GM18502 (cell line): ENCODE measurements around the gene FHL3.
A peak's percentile ranks its signal among the peaks of the same experiment; 100 is the strongest.
"Not testable (repeated sequence)": the region's sequence is repeated elsewhere in the genome, so short reads cannot be mapped to it uniquely, and the experiment has no call there.

Experiments used
- ATAC-seq: cut with Tn5 transposase; IDR thresholded peaks from one replicate; pipeline ENCODE4 v1.9.1; 2021; ENCODE audit warnings: mild to moderate bottlenecking; ENCODE audit not compliant: unreplicated experiment, poor library complexity

Gene FHL3

GRCh38 chr1:38037221-38037939, 32.1 kb upstream of the FHL3 start:
- no peak for ATAC-seq

DNA sequence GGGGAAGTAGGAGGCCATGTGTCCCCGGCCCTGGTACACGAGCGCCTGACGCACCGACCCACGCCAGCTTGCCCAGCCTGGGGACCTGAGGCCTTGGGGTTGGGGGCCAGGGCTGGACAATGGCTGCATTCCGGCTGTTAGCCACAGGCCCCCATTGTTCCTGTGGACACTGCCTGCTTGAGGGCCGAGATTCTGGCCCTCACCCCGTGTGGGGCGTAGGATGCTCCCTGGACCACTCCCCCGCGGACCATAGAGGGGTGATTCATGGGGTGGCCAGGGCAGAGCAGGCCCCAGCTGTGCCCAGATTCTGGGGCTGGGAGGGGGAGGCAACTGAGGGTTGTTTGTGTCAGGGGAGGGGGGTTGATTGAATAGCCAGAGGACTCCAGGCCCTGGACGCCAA, 29.6 kb upstream of the FHL3 start:
- ATAC-seq: no peak

DNA sequence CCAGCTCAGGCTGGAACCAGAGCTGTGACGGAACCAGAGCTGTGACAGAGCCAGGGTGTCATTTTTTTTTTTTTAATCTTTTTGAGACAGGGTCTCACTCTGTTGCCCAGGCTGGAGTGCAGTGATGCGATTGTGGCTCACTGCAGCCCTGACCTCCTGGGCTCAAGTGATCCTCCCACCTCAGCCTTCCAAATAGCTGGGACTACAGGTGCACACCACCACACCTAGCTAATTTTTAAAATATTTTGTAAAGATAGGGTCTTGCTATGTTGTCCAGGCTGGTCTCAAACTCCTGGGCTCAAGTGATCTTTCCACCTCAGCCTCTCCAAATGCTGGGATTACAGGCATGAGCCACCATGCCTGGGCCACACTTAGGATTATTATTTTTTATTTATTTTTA, 27.7 kb upstream of the FHL3 start:
- not testable (repeated sequence) for ATAC-seq

GRCh38 chr1:38031513-38031866, 26.2 kb upstream of the FHL3 start:
- ATAC-seq: no peak

DNA sequence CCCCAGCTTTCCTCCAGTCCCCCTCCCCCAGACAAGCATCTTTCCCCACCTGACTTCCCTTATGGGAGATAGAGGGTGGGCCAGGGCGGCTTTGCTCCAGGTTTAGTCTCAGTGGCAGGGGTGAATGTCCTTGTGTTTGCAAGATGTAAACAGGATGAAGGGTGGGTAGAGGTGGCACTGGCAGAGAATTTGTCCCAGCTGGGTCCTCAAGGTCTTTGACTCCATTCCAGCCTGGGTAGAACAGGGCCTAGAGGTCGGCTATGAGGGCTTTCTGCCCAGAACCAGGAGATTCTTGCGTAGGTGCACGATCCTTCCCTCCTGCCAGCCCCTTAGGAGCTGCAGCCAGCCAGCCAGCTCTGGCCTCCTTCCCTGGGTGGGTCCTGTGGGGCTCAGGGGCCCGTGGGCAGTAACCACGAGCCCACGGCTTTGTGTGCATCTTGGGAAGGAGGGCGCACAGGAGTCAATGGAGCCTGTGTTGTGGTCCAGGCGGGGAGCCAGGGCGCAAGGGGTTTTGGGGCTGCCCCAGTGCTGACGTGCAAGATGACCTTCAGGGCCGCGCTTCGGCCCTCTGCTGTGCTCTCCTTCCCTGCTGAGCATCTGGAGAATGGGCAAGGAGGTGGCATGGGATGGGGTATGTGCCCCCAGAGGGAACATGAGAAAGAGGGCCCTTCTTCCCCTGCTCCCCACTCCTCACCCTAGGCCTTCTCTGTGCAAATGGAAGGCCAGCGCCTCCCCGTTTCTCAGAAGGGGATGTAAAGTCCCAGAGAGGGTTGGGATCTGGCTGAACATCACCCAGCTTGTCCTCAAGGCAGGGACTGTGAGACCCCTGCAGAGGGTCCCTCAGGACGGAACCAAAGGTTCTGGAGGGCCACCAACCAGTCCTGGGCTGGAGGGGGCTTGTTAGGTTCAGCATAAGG, 25.5 kb upstream of the FHL3 start:
- no peak for ATAC-seq

GRCh38 chr1:38029685-38030511, 24.6 kb upstream of the FHL3 start:
- no peak for ATAC-seq

GRCh38 chr1:38029081-38029681, 23.9 kb upstream of the FHL3 start:
- ATAC-seq: no peak

DNA sequence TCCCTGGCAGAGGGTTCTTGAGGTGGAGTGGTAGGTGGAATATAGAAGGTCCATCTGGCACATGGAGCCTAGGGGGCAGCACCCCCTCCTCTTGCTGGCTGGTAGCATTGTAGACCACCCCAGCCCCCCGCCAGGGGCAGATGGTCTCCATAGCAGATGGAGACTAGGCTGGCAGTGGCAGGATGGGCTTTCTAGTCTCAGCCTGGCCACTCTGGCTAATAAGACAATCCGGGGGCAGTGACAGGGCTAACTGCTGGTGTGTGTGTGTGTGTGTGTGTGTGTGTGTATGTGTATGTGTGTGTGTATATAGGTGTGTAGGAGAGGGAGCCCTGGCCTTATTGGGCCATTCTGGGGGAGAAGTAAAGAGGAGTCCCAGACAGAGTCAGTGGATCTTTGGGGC, 23.4 kb upstream of the FHL3 start:
- ATAC-seq: no peak

DNA sequence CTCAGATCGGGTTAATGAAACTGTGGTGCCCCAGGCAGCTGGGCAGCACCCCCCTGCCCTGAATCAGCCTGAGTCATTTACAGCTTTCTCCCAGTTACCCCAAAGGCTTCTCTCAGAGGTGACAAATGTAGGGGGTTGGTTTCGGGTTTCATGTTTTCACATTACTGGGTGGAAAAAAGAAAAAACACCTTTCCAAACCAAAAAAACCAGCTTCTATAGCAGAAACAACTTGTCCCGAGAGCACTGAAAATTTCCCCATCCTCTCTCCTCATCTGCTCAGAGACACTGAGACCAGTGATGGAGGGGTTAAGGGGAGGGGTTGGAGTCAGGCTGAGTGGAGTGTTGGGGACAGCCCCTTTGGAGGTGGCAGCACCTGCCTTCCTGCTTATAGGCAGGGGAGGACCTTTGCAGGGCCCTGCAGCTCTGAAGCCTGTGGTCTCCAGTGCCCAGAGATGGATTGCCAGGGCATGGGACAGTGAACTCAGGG, 22.8 kb upstream of the FHL3 start:
- ATAC-seq: peak; percentile 68

DNA sequence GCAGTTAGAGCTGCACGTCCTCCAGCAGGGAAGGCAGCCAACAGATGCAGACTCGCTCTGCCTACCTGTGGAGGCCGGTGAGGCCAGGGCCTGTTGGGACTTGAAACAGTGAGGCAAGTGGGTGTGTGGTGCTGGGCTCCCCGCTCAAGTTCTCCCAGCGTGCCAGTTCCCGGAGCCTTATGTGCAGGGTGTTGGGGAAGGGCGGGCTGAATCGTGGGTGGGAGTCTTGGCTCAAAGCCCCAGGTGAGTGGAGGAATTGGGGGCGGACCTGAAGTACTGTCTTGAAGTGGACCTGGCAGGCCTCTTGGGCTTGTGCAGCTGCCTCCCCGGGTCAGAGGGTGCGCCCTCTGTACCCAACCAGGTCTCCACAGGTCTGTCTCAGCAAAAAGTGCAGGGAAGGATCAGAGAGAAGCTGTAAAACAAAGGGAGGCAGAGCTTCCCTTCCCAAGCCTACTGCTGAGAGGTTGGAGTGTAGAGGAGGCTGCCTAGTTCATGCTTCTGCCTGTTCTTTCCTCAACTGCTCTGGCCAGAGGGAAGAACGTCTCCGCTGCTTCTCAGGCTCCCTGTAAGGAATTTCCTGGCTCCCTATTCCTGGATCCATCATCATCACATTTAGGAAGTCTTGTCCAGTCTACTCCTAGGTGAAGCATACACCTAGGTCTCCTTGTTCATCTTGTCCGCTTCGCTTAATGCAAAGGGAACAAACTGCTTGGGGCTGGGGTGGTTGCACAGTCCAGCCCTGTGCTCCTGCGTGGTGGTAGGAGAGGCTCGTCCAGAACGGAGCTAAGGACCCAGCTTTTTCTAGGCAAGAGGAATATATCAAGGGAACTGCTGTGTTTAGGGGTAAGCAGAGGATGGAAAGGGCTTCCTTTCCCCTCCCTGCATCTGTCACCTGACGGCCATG, 22.1 kb upstream of the FHL3 start:
- no peak for ATAC-seq

GRCh38 chr1:38026592-38027200, 21.4 kb upstream of the FHL3 start:
- no peak for ATAC-seq

DNA sequence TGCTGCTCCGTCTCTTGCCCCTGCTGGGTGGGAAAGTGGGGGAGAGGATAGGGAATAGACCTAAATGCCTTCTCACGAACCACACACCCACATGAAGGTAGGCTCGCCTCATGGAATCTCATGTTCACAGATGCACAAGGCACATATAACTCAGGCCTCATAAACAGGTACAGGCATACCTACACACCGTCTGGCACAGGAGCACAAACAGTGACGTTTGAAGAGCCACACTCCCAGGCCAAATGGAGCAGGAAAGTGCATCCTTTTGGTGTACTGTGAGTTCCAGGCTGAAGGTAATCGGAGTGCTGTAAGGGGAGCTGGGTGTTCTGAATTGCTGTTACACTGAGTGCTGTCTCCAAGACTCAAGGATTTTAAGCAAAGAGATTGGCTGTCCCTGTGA, 20.4 kb upstream of the FHL3 start:
- ATAC-seq: no peak

DNA sequence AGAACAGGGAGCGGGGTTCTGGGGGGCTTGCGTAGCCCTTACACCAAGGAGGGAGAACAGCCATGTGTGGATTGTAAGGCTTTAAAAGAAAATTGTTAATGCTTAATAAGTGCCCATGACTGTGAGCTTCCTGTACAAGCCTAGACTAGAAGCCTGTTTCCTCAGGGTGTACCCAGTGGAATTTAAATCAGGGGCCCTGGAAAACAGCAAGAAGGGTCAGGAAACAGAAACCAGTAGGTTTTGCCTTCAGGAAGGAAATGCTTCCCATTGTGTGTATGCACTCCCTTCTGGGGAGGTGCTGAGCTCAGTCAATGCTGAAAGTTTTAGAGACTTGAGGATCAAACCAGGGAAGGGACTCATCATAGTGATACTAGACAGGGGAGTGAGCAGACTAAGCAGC, 19.9 kb upstream of the FHL3 start:
- ATAC-seq: no peak

- ATAC-seq: no peak
Measured at GRCh38 chr1:38022810-38023209, 17.5 kb upstream of the FHL3 start.

GRCh38 chr1:38021969-38022368, 16.7 kb upstream of the FHL3 start:
- no peak for ATAC-seq

DNA sequence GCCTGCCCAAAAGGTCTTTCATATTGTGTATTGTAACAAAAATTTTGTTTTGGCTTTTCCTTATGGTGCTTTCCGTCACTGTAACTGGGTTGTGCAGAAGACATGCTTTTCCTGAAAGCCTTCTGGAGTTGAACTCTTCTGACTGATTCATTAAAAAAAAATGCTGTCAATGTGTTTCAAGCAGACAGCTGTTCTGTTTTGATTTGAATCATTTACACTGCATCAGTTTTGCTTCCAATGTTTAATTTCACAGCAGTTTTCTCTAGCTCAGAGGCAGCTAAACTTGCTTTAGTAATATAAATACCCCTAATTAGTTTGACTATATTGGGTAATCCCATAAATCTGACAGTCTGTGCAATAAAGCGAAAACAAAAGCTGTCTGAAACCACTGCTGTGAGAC, 15.1 kb upstream of the FHL3 start:
- no peak for ATAC-seq

DNA sequence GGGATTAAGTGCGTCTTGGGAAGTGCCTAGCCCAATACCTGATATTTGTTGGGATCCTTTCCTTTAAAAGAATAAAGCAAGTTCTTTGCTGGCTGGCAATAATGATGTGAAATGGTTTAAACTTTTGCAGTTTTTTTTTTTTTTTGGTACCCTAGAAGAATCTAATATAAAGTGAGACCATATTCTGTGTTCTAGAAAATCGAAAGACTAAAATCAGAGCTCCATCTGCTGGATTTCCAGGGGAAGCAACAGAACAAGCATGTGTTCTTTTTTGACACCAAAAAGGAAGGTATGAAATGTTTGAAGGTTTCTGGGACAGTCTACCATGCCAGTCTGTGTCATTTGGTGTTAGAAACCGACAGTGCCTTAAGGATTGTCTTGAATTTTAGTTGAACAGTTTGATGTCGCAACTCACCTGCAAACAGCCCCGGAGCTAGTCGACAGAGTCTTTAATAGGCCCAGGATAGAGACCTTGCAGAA, 13.6 kb upstream of the FHL3 start:
- ATAC-seq: no peak

DNA sequence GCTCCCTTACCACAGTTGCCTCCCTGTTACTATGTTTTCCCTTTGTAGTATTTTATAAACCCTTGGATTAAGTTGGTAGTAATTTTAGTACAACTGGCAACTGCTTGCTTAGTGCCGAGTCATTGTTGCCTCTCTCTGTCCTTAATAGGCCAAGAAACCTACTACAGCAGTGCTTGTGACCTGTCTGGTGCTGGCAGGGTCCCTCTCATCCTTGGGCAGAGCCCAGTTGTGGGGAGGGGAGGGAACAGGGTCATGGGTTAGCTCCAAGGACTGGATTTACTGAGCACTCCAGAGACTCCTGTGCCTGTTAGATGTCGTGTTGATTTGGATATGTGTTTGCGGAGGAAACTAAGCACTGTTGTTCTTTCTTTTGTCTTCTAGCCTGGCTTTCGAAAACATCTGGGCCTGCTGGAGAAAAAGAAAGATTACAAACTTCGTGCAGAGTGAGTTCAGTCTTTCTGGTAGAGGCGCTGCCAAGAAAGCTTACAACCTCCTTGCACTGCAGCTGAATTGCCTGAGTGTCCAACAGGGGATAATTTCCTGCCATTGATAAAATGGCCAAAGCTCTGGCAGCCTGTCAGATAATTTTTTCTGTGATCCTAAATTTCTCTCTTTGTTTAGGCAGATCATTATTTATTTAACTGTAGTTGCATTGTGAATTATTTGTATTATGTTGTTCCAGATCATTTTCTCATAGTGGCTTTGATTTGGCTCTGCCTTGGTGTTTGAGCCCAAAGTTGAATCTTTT, 10.8 kb upstream of the FHL3 start:
- ATAC-seq: no peak
